NCI-H774 (cell line): ENCODE measurements around the gene SCFD2.
A peak's percentile ranks its signal among the peaks of the same experiment; 100 is the strongest.

Source experiments
- DNase-seq: peaks from one replicate; lab custom pipeline; 2025; lab: John Stamatoyannopoulos, UW

The SCFD2 gene

DNA sequence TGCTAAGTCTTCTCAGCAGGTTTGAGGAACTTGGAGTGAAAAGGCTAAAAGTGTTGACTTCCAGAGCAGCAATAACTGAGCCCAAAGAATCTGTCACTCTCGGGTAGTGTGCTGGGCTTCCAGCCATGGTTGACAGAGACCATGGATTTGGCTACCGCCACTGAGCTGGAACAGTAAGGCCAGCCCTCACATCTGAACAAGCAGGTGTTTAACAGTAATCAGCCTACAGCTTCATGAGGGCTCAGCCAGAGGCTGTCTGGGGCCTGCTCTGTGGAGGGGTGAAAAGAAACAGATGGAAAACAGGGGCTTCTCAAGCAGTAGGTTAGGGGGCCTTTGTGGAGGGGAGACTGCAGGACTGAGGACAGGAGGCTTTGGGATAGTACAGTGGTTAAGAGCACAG, 488.8 kb downstream of the SCFD2 start:
- DNase-seq: no peak

DNA sequence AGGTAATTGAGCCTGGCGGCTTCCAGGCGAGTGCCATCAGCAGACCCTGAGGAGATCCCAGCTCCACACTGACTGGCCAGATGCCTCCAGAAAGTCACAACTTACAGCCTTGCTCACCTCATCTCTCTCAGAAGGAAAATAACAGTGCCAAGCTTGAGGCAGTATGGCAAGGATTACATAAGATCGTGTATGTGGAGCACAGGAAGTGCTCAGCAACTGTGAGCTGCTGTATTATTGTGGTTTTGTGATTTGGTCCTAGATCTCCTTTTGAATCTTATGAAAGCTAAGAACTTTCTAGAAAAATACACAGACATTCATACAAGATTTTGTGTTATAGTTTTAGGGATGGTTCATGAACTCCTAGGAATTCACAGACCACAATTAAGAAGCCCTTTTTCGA, 489.8 kb downstream of the SCFD2 start:
- no peak for DNase-seq

DNA sequence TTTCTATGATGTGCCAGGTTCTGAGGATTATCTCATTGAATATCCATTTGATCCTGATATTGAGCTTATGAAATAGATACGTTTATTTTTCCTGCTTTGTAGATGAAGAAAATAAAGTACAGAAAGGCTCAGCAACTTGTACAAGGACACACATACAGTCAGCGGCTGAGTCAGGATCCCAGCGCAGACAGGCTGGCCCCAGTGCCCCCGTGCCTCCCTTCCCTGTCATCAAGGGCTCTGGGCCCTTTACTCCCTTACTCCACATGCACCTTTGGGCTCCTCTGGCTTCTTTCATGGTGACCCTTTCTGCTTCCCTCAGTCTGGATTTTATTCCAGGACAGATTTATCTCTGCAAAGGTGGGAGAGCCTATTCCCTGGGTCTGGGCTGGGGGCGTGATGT, 490.9 kb downstream of the SCFD2 start:
- DNase-seq: no peak

DNA sequence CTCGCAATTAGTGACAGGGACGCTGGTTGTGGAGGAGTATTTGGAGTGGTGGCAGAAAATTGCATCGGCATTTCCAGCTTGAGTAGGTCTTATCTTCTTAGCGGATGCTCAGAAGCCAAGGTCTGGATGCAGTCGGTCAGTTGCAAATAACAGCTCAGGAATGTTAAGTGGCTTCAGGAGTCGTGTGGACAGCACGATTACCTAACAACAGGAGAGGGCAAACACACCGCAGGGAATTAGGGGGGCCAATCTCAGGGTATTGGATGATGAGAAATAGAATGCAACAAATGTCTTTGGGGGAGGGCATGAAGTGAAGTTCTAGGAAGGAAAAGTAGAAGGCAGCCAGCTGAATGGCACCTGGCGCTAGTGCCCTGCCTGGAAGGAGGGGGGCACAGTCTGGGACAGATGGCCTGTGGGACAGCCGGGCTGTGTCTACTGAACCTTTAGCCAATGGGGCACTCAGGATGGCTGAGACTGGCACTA, 492.0 kb downstream of the SCFD2 start:
- no peak for DNase-seq

DNA sequence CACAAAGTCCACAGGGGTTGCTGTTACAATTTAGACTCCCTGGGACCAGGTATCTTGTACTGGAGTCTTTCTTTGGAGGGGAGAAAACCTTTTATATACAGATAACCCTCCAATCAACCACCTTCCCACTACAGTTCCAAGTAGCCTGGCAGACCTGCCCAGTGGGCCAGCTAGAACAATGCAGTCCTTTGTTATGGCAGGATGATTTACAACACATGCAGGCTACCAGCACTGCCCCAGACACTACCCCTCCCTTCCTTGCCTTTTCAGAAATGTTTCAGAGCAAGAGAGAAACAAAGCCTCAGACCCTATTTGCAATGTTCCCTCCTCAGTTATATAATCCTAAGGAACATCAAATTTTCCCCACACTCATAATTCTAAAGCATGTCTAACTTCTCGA, 492.7 kb downstream of the SCFD2 start:
- no peak for DNase-seq

DNA sequence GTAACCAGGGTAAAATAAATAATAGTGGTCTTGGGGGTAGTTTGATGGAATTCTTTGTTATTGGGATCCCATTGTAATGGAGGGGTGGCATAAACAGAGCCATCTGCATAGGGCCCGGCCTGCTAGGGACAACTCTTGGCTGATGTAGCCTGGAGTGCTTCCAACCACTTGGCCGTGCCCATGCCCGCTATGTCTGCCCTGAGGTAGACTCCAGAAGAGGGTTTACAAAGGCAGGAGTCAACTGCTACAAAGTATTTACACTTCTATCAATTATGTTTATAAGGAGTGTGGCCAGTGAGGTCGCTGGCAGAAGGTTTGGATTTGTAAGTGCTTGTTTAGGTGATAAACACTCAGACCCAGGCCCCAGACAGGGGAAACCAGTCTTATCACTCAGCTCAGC, 495.6 kb downstream of the SCFD2 start:
- peak; percentile 18 for DNase-seq

DNA sequence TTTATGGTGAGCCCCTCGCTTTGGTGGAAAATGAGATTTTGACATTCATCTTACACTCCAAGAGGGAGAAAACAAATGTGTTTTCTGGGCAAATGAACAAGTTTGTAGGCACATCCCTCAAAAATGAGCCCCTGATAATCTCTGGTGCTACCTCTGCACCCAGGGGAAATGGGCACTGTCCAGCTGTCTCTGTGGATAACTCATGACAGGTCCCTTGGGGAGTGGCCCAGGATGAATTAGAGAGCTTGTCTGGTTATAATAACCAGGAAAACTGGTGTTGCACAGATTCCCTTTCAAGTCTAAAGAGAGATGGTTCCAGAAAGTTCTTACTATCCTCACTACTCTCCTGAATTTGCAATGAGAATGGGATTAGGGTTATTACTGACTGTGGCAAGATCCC, 496.2 kb downstream of the SCFD2 start:
- no peak for DNase-seq

DNA sequence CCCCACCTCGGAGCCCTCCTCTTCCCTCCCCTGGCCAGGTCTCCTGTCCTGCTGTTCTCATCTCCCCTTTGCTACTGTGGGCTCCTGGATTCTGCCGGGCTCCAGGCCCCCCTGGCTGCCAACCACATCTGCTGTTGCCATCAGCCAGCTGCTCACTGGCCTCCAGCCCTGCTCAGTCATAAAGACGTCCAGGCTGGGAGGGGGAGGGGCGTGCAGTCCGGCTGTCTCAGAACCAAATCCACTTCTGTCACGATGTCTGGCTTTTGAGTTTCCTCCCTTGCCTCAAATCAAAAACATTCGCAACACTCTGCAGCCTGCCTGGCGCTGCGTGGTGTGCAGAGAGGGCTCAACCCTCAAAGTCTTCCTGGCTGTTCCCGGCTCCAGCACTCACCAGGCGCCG, 496.7 kb downstream of the SCFD2 start:
- no peak for DNase-seq

DNA sequence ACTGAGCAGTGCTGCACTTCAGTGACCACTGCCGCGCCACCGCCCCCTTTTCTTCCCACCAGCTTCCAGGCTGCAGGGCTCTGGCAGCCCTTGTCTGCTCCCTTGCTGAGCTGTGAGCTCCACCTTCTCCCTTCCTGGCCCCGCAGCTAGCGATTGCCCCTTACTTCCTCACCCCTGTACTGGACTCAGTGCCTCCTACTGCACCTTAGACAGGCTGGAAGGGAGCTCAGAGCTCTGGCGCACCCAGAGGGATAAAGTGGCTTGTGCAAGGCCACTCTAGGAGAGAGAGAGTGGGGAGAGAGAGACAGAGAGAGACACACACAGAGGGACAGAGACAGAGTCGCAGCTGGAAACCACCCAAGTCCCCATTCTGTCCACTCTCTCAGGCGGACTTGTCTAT, 497.7 kb downstream of the SCFD2 start:
- no peak for DNase-seq

DNA sequence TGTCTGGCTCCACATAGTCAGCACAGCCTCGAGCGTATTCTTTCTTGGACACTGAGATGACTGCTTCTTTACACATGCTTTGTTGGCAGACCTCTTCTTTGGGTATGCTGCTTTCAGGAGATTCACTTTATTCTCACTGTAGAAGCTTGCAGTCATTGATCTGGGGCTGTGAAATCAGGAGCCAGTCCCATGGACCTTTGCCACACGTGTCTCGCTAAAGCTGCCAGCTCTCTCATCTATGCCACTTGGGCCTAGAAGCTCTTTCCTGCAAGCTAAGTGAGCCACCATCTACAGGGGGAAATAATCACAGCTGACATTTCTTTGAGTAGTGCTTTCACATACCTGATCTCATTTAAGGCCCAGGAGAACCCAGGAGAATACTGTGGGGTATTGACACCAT, 498.7 kb downstream of the SCFD2 start:
- no peak for DNase-seq

DNA sequence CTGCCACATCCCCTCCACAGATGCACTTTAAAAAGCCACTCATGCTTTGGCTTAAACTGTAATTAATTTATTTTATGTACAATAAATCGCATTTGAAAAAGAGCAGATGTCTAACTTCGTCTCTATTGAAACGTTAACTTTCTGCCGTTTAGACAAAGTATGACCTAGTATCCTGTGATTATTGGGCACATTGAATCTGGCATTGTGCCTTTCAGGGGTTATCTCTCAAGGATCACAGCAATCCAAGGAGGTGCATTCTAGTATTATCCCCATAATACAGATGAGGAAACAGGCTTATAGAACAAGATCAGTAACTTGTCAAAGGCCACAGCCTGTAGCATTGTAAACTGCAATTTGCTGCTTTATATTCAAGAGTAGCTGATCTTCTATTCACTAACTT, 499.1 kb downstream of the SCFD2 start:
- DNase-seq: no peak

DNA sequence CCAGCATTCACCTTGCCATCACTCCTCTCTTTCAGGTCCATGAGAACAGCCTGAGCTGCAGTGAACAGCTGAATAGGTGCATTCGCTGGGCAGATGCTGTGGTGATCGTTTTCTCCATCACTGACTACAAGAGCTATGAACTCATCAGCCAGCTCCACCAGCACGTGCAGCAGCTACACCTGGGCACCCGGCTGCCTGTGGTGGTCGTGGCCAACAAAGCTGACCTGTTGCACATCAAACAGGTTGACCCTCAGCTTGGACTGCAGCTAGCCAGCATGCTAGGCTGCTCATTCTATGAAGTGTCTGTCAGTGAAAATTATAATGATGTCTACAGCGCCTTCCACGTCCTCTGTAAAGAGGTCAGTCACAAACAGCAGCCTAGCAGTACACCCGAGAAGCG, 500.6 kb downstream of the SCFD2 start:
- no peak for DNase-seq

DNA sequence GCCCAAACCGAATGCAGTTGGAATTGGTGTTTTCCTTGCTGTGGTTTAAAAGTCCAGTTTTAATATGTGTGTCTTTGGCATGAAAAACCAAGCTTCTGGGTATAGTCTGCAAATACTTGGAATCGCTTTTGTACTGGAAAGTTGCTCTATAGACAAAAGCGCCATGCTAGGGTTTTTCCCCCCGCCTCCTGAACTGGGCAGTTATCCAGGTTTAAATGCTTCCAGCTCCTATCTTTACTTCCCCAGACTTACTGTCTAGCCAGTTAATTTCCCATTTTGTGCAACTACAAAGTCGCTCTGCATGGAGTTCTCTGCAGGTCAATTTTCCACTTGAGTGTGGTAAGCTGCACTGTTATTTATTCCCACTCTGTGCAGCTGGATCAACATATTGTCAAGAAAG, 501.1 kb downstream of the SCFD2 start:
- DNase-seq: peak; percentile 82

DNA sequence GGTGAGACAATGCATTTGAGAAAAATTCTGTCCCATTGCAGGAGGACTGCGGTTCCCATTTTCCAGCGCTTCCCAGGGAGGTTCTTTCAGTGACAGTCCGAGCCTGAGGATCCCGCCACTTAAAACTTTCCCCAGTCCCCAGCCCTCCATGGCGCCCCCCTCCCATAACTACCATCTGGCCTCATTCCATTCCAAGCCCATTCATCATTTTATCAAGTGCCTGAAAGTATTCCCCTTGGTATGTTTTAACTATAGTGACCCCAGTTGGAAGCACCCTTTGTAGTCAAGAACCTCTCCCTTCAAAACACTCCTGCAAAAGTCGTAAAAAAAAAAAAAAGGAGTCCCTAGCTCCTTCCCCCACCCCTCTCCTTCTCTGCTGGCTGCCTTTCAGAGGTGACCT, 502.5 kb downstream of the SCFD2 start:
- DNase-seq: no peak

DNA sequence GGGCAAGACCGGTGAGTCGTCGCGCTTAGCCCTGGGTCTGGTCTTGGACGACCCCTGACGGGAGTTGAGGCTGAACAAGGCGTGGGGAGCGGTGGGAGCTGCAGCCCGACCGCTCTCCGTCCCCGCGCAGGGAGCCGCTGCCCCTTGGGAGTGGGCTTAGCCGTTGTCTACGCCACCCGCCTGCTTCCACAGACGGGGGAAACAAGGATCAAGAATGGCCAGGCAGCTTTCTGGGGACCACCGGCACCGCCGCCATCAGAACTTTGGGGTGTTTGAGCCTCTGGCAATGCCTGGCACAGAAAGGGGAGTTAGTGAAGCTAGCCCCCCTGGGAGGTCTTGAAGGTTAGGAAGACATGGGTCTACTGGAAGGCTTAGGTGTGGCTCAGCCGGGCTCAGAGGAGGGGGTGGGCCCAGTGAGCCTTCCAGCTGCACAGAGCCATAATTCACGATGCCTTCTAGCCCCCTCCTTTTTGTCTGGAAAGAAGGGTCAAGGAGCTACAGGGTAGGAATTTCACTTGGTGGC, 503.2 kb downstream of the SCFD2 start:
- no peak for DNase-seq

DNA sequence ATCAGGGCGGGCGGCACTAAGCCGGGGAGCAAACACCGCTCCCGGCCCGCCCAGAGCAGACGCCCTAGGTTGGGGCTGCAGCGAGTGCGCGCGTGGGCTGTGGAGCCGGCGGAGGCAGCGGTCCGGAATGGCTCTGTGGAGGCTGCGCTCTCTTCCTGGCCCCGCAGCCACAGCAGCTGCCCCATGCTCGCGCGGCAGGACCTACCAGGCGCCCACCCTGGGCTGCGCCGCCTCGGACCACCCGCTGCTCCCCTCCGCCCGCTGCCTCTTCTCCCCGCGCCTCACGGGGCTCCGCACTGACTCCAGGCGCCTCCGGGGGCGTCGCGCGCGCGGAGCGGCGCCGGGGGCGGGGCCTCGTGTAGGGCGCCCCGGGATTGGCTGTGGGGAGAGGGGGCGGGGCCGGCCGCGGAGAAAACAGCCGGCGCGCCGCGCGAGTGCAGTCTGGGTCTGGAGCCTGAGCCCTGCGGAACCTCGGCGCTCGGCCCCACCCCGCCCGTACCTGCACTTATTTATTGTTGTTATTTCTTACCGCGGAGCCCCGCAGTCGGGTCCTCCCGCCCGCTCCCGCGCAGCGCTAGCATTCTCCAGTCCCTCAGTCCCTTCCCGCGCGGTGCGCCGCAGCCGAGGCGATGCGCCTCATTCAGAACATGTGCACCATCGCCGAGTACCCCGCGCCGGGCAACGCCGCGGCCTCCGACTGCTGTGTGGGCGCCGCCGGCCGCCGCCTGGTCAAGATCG, 503.8 kb downstream of the SCFD2 start, which contains the start of gene RASL11B:
Gene RASL11B, plus strand, starts transcription at position 439 of the 738 bp plus-strand sequence. Its CDS starts 191 bp downstream, at position 630.
- DNase-seq: peak; percentile 82

DNA sequence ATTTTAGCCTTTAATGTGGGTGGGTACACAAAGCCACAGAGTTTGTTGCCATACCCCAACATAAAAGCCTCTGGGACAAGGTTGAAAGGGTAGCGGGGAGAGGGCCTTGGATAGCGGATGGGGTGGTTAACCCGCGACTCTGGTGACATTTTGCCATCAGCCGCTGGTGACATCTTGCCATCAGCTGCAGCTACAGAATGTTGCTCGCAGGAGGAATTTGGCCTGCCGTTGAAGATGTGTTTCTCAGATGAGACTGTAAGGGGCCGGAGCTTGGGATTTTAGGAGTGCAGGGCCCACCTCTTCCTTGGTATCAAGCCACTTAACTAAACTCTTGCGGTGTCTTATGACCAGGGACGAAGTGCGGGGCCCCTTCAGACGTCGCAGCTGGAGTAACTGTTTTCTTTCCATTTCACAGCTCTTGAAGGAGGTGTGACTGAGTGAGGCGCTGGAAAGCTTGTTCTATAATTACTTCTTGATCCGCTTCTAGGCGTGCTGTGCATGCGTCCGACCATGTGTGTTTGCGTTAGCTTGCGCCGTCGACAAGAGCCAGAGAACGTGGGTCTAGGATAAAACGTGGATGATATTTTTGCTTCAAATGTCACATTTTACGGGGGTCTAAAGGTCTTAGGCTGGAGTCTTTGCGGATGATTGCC, 504.6 kb downstream of the SCFD2 start:
- DNase-seq: no peak

DNA sequence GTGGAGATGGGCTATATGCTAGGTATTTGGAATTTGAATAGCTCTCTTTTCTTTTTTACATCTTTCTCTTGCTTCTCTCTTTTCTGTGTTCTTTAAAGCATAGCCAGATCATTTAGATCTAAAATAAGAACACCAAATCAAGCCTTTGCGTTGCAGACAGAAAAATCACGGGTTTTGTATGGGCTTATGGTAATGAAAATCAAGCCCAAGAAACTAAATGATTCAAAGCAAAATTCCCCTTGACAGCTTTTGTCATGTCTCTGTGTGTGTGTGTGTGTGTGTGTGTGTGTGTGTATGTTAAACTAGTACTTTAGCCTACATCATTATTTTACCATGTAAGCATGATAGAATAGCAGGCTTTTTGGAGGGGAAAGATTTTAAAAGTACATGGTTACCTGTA, 505.5 kb downstream of the SCFD2 start:
- DNase-seq: no peak

DNA sequence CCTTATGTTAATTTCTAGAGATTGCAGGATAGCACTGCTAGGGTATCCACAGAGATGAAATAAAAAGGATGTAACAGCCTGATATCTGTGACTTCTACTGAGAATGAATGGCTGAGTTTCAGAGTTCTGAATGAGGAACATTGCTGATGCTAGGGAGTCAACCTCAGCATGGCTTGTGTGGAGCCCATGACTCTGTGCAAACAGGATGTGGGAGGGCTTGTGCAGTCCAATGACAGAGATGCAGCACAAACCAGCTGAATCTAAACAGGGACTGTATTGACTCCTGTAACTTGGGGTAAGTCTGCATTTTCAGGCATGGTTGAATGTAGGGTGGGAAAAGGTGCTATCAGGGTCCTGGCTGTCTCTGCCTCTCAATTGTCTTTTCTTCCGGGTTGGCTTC, 509.1 kb downstream of the SCFD2 start:
- DNase-seq: no peak

DNA sequence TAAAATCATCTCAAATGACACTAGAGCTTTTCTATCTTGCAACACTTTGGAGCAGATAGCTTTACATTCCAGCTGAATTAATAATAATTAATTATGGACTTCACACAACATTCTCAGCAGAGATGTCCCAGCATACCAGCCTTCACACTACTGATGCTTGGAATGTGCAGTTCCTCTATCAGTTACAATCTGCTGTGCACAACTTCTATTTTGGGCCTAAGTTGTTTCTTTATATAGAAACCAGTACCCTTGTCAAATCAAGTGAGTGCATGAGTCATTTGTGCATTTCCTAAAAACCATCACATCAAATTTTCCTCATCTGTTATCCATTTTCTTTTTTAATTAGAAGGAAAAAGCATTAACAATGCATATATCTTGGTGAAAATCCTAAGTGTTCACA, 512.5 kb downstream of the SCFD2 start:
- DNase-seq: no peak

DNA sequence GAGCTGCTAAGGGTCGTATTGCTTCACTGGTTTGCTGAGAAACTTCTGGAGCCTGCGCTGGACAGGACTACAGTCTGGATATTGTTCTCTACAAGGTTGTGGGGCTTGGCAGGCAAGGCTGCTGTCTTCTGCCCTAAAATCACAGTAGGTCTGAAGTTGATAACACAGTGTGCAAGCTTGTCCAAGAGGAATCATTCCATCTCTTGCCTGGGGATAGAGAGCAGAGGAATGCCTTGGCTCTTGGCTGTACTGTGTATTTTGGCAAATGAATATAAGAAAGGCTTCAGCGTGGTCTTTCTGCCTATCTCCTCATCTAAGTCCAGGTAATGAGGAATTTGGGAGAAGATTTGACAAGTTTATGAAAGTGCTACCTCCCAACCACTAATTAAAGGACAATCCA, 513.1 kb downstream of the SCFD2 start:
- no peak for DNase-seq

DNA sequence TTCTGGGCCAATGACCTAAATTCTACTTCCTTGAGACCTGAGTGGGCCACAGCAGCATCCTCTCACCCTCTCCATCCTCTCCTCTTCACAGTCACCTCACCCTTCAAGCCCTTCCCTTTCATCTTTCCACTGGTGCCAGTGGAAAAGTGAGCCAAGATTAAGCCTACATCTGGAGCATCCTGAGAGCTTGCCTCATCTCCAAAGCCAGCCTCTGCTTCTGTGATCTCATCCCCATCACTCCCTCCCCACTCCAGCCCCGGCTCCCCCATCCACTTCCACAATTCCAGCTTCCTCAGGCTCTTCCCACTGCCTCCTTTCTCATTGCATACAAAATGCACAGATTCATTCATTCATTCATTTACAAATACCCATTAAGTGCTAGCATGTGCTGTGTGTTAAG, 513.8 kb downstream of the SCFD2 start:
- DNase-seq: no peak

DNA sequence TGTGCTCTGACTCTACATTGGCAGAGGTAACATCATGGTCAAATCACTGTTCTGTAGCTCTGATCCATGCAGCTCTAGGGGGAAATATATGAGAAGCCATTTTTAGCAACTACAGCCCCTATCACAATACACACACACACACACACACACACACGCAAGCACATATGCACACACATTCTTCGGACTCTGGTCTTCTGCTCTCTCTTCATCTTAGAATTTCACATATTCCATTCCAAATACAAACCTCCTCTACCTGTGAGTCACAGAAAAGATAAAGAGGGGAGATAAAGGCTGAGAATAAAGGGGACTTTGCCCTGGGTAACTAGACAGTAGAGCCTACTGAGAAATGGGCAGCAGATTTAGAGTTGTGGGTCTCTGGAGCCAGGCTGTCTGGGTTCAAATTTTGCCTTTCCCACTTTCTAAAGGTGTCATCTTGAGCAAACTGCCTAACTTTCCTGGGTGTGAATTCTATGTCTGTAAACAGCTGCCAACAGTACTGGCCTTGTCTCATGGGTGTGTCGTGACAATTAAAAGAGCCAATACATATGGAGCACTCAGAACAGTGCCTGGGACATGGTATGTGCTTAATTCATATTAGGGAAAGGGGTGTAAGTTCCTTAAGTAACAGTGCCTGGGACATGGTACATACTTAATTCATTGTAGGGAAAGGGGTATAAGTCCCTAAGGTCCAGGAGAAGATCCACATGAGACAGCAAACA, 515.3 kb downstream of the SCFD2 start:
- no peak for DNase-seq
